Naive thymus-derived CD4-positive, alpha-beta T cell (primary cell): ENCODE results near the gene MRPL18. TPM values are rescaled to one million over a fixed set of nuclear protein-coding genes. Genes with fewer than 3 reads are reported as not detected.

Experiments
- ATAC-seq: fragments of 150-1000 bp; cut with Tn5 transposase; 2 replicates; pipeline ENCODE4 v1.10.0; 2021; ENCODE audit warnings: mild to moderate bottlenecking, moderate library complexity
- CTCF ChIA-PET: fragments of 350-600 bp; sonication (Branson Sonifier 250); formaldehyde crosslinking; loops from one replicate; lab custom pipeline; 2021; ENCODE audit warnings: antibody characterized with exemption; lab: Charles Lee
- POLR2A ChIA-PET: fragments of 350-600 bp; sonication (Branson Sonifier 250); formaldehyde crosslinking; loops from one replicate; lab custom pipeline; 2021; ENCODE audit warnings: antibody characterized with exemption, inconsistent platforms; lab: Charles Lee
- DNase-seq, 9 donors: peaks; one replicate each; pipeline versions ENCODE4 v3.0.0 to v3.0.0-alpha.2; 2020 to 2022; ENCODE audit warnings: mixed read lengths in 1 of 9
- H3K27ac ChIP-seq: one replicate; pipeline ENCODE4 v1.7.0; 2013; ENCODE audit warnings: mild to moderate bottlenecking, low read depth, low read length, moderate library complexity
- H3K27me3 ChIP-seq, 2 donors: one replicate each; pipeline ENCODE4 v1.7.0; 2013; ENCODE audit warnings: low read length in 2 of 2, mild to moderate bottlenecking in 2 of 2, moderate library complexity in 2 of 2; ENCODE audit not compliant: control insufficient read depth in 2 of 2, insufficient read depth in 2 of 2
- H3K36me3 ChIP-seq, 3 experiments: 1 replicate in 2 of 3; 2 replicates in 1 of 3; pipeline ENCODE4 v1.7.0; 2013; ENCODE audit warnings: low read length in 3 of 3, mild to moderate bottlenecking in 3 of 3, moderate library complexity in 1 of 3; ENCODE audit not compliant: insufficient read depth in 3 of 3, control insufficient read depth in 2 of 3
- H3K4me1 ChIP-seq, 2 donors: one replicate each; pipeline ENCODE4 v1.7.0; 2013; ENCODE audit warnings: low read length in 2 of 2, mild to moderate bottlenecking in 2 of 2, moderate library complexity in 1 of 2; ENCODE audit not compliant: control insufficient read depth in 2 of 2, insufficient read depth in 2 of 2
- H3K4me3 ChIP-seq: 2 replicates; pipeline ENCODE4 v1.7.0; 2013; ENCODE audit warnings: mild to moderate bottlenecking, low read length
- H3K9me3 ChIP-seq, 3 experiments: 1 replicate in 2 of 3; 2 replicates in 1 of 3; pipeline ENCODE4 v1.7.0; 2013; ENCODE audit warnings: low read length in 3 of 3; ENCODE audit not compliant: control insufficient read depth in 2 of 3
- H3K27ac Mint-ChIP-seq, 9 donors: one replicate each; pipeline ENCODE4 v1.8.0; 2020 to 2022; ENCODE audit warnings: mixed read lengths in 9 of 9, mild to moderate bottlenecking in 8 of 9, moderate library complexity in 5 of 9, inconsistent platforms in 2 of 9
- H3K27me3 Mint-ChIP-seq, 5 donors: one replicate each; pipeline ENCODE4 v1.8.0; 2021 to 2022; ENCODE audit warnings: mixed read lengths in 5 of 5, mild to moderate bottlenecking in 1 of 5
- H3K36me3 Mint-ChIP-seq, 5 donors: one replicate each; pipeline ENCODE4 v1.8.0; 2020 to 2022; ENCODE audit warnings: mixed read lengths in 5 of 5, mild to moderate bottlenecking in 3 of 5, inconsistent platforms in 1 of 5
- H3K4me1 Mint-ChIP-seq, 7 donors: one replicate each; pipeline ENCODE4 v1.8.0; 2020 to 2022; ENCODE audit warnings: mixed read lengths in 7 of 7, mild to moderate bottlenecking in 3 of 7, inconsistent platforms in 1 of 7
- H3K4me3 Mint-ChIP-seq, 10 donors: one replicate each; pipeline ENCODE4 v1.8.0; 2020 to 2022; ENCODE audit warnings: mild to moderate bottlenecking in 10 of 10, mixed read lengths in 10 of 10, moderate library complexity in 6 of 10, inconsistent platforms in 2 of 10
- H3K9me3 Mint-ChIP-seq, 11 donors: one replicate each; pipeline ENCODE4 v1.8.0; 2020 to 2022; ENCODE audit warnings: mixed read lengths in 11 of 11, mild to moderate bottlenecking in 4 of 11, inconsistent platforms in 1 of 11, moderate library complexity in 1 of 11
- intact Hi-C, 2 donors: fragments of 100-400 bp; cut with micrococcal nuclease; formaldehyde crosslinking; loops; one replicate each; pipeline ENCODE4 v1.15.1; 2023
- polyA plus RNA-seq, 2 donors: library from polyadenylated mRNA; unstranded; fragments of 300-500 nt; fragmentation: Illumina TruSeq; gene quantifications; one replicate each; pipeline ENCODE4 v1.2.3, GENCODE V29; 2021
- total RNA-seq, 6 experiments: library from RNA in 5 of 6; stranded (reverse) in 5 of 6; gene quantifications; 1 replicate in 5 of 6; 2 replicates in 1 of 6; pipeline ENCODE4 v1.2.3 and lab custom pipeline; 2021 to 2026

The MRPL18 gene
- total and polyA plus RNA-seq, 7 experiments from 2014 or later, result 18.8 to 122 (median 39.8) TPM

DNA sequence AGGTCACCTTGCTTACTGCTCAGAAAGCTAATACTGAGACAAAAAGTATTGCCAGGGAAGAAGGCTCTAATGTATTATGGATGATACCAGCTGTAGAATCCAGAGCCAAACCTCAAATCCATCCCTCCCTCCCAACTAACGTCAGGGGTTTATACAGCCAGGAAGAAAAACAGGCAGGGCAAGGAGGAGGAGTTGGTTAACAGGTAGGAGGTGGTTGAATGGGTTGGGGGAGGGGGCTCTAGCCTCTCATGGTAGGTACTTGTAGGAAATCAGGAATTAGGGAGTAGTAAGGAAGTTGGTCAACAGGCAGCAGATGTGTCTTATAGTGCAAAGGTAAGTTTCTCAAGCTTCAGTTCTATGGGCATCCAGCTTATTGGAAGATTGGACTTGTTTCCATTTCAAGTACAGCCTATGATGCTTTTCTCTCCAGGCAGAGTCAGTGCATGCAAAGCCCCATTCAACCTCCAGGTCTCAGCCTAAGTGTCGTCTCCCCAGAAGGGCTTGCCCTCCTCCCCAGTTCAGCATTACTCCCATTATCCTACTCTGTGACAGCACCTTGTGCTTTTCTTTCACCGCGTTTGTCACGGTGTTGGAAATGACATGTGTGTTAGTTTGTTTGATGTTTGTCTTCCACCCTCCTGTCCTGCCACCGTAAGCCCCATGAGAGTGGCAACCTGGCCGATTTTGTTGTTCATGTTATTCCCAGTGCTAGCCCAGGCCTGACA, 47.9 kb downstream of the MRPL18 start:
- H3K36me3 Mint-ChIP-seq, result no peaks in the 10 kb centered on the region
- H3K27me3 Mint-ChIP-seq, result peaks cover 0 to 13% (median 0%) of the 10 kb centered on the region in 5 donors
- H3K9me3 Mint-ChIP-seq, result no peaks in the 10 kb centered on the region
- peaks cover 0 to 24% of the 10 kb centered on the region in 2 donors for H3K4me1 ChIP-seq
- intact Hi-C loops, result no loop called here
- no peaks in the 10 kb centered on the region for H3K9me3 ChIP-seq
- H3K27me3 ChIP-seq, result no peaks in the 10 kb centered on the region
- H3K4me3 Mint-ChIP-seq, result peak overlapping the region in 1 of 10 donors; percentile 30
- ChIA-PET POLR2A (no interaction called here), CTCF (interaction anchor here (0.7 kb wide), 1 partner anchor 15 kb away, joined by 3 read pairs; no protein-coding TSS in a partner anchor)
- no peak overlapping the region for H3K4me3 ChIP-seq
- peaks cover 3 to 31% (median 23%) of the 10 kb centered on the region in 7 donors for H3K4me1 Mint-ChIP-seq
- peak overlapping the region in 1 of 9 donors; percentile 20 for H3K27ac Mint-ChIP-seq
- H3K36me3 ChIP-seq, result no peaks in the 10 kb centered on the region
- no peak overlapping the region for H3K27ac ChIP-seq
- ATAC-seq (no peak), DNase-seq (no peak)

DNA sequence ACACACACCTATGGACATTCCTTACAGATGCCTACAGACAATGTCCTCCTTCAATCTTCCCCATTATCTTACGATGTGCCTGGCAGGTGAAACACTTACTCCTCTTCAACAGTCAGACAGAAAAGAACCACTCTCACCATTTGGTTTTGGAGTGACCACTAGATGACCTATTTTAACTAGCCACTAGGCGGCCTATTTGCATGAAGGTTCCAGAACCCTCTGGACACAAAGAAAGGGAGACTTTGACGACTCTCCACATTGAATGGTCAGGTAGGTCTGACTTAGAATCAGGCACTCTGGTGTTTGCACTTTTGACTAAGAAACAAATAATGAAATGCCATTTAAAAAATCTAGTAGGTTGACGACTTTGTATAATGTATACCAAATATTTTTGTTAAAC, 51.8 kb downstream of the MRPL18 start:
- H3K27ac Mint-ChIP-seq, result no peak overlapping the region
- no peak overlapping the region for H3K4me3 ChIP-seq
- H3K9me3 Mint-ChIP-seq, result no peaks in the 10 kb centered on the region
- H3K36me3 Mint-ChIP-seq, result no peaks in the 10 kb centered on the region
- no peak overlapping the region for H3K4me3 Mint-ChIP-seq
- intact Hi-C loops, result no loop called here
- H3K4me1 ChIP-seq, result no peaks in the 10 kb centered on the region
- ATAC-seq (no peak), DNase-seq (no peak)
- H3K9me3 ChIP-seq, result no peaks in the 10 kb centered on the region
- H3K27ac ChIP-seq, result no peak overlapping the region
- ChIA-PET POLR2A (no interaction called here), CTCF (no interaction called here)
- H3K4me1 Mint-ChIP-seq, result peaks cover 1 to 13% (median 7%) of the 10 kb centered on the region in 7 donors
- no peaks in the 10 kb centered on the region for H3K36me3 ChIP-seq
- no peaks in the 10 kb centered on the region for H3K27me3 ChIP-seq
- H3K27me3 Mint-ChIP-seq, result peaks cover 0 to 13% (median 0%) of the 10 kb centered on the region in 5 donors

DNA sequence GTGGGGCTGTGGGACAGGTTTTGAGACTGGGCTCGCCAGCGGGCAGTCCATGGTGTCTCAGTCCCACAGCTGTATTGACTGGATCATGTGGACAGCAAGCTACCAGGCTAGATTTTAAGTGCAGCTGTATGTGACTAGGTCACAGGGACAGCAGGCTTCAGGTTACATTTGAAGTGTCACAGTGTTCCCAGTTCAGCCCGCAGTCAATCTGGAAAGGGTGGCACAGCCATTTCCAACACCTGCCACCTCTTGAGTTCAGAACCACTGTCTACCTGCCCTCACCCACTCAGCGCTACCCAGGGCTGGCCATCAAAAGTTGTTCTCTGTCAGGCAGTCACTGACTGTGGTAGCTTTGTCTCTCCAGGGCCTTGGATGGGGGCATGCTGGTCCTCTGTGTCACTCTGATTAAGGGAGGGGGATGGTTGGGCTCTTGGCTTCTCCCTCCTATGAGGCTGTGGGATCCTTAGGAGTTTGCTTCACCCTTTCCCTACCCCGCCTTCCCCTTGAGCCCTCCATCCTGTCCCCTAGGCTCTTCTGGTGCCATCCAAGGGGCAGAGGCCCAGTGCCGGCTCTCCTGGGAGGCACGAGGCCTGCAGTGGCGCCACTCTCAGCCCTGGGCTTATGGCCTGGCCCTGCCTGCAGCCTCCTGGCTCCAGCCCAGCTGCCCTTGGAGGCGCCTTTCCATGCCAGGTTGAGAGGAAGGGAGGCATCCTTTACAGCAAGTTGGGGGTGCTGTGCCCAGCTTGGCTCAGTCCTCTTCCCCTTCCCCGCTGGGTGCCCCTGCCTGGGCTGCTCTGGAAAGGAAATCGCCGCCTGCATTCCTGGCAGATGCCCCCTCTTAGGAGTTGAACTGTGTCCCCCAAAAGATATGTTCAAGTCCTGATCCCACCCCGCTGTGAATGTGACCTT, 54.7 kb downstream of the MRPL18 start:
- Mint-ChIP-seq H3K9me3 (peaks cover 0 to 13% (median 7%) of the 10 kb centered on the region in 11 donors), H3K36me3 (peaks cover 0 to 7% (median 0%) of the 10 kb centered on the region in 5 donors), H3K4me3 (no peak overlapping the region), H3K27ac (peak overlapping the region in 2 of 9 donors; percentile 36 to 37), H3K4me1 (peaks cover 1 to 13% (median 7%) of the 10 kb centered on the region in 7 donors), H3K27me3 (peaks cover 0 to 7% (median 0%) of the 10 kb centered on the region in 5 donors)
- ATAC-seq (no peak), DNase-seq (no peak)
- CTCF ChIA-PET, result interaction anchor here (0.7 kb wide), 1 partner anchor 25 kb away, joined by 3 read pairs; no protein-coding TSS in a partner anchor
- POLR2A ChIA-PET, result interaction anchor here (0.6 to 0.8 kb wide), 3 partner anchors 118 to 157 kb away, joined by 3 read pairs; partner anchors contain the start of gene WTAP
- Histone ChIP-seq H3K4me1 (no peaks in the 10 kb centered on the region), H3K4me3 (no peak overlapping the region), H3K27ac (no peak overlapping the region), H3K36me3 (no peaks in the 10 kb centered on the region), H3K9me3 (no peaks in the 10 kb centered on the region), H3K27me3 (no peaks in the 10 kb centered on the region)
- intact Hi-C loops, result no loop called here

Other genes starting within 250 kb of the MRPL18 start
- 100 to 1,000 TPM in 4 of 5 experiments, 10 to 100 TPM in 1; 80.2 to 306 (median 105) TPM for gene SOD2, start 97.2 kb upstream of the MRPL18 start, total RNA-seq
- 100 to 1,000 TPM; 114 to 128 TPM for gene SOD2, start 97.2 kb upstream of the MRPL18 start, polyA plus RNA-seq
- 100 to 1,000 TPM; 117 to 152 (median 141) TPM for gene WTAP, start 63.0 kb upstream of the MRPL18 start, total RNA-seq
- gene WTAP, start 63.0 kb upstream of the MRPL18 start, polyA plus RNA-seq, result 100 to 1,000 TPM; 131 to 133 TPM
- 10 to 100 TPM; 18.5 to 53.9 (median 28.0) TPM for gene ACAT2, start 28.4 kb upstream of the MRPL18 start, total RNA-seq
- gene ACAT2, start 28.4 kb upstream of the MRPL18 start, polyA plus RNA-seq, result 10 to 100 TPM; 29.1 to 43.1 TPM
- 100 to 1,000 TPM; 147 to 225 (median 154) TPM for gene TCP1, start 865 bp upstream of the MRPL18 start, total RNA-seq
- gene TCP1, start 865 bp upstream of the MRPL18 start, polyA plus RNA-seq, result 100 to 1,000 TPM in 1 of 2 donors, 10 to 100 TPM in 1; 63.3 to 111 TPM
- 1 to 10 TPM in 1 of 5 experiments, under 1 TPM in 2, not detected in 2; 0.73 to 1.4 (median 0.97) TPM for gene PNLDC1, start 9.8 kb downstream of the MRPL18 start, total RNA-seq
- gene PNLDC1, start 9.8 kb downstream of the MRPL18 start, polyA plus RNA-seq, result not detected
- not detected for gene MAS1, start 100.5 kb downstream of the MRPL18 start, total RNA-seq
- not detected for gene MAS1, start 100.5 kb downstream of the MRPL18 start, polyA plus RNA-seq
- gene IGF2R, start 178.6 kb downstream of the MRPL18 start, total RNA-seq, result 10 to 100 TPM; 59.1 to 79.2 (median 74.2) TPM
- 10 to 100 TPM in 1 of 2 donors, 1 to 10 TPM in 1; 8.7 to 18.9 TPM for gene IGF2R, start 178.6 kb downstream of the MRPL18 start, polyA plus RNA-seq